GM12878 (cell line): ENCODE data around the gene LRIG2. TPM values are rescaled to one million over a fixed set of nuclear protein-coding genes. Genes with fewer than 3 reads are reported as not detected.

Experiments
- ATAC-seq: fragments of 200-7000 bp; cut with Tn5 transposase; 3 replicates; pipeline ENCODE4 v1.9.1; 2020; ENCODE audit warnings: mild to moderate bottlenecking, moderate library complexity
- BruUV-seq: library from RNA; stranded (reverse); fragments of 400-500 nt; replicated peaks from 2 replicates; lab custom pipeline; 2021; lab: Mats Ljungman, UMichigan
- CTCF ChIA-PET: fragments of 300-600 bp; sonication (Branson Sonifier 250); formaldehyde crosslinking; extraction: SDS; loops from one replicate; lab custom pipeline; 2021; ENCODE audit warnings: inconsistent platforms; lab: Yijun Ruan, JAX
- POLR2A ChIA-PET: fragments of 350-600 bp; formaldehyde crosslinking; extraction: SDS; loops from one replicate; lab custom pipeline; 2021; ENCODE audit warnings: inconsistent platforms; lab: Charles Lee
- RAD21 ChIA-PET: fragments of 300-600 bp; sonication (Branson Sonifier 250); formaldehyde crosslinking; loops from one replicate; lab custom pipeline; 2023; ENCODE audit warnings: antibody characterized with exemption; ENCODE audit not compliant: unreplicated experiment; lab: Charles Lee
- SMC1A ChIA-PET: fragments of 300-600 bp; sonication (Branson Sonifier 250); formaldehyde crosslinking; loops from one replicate; lab custom pipeline; 2023; ENCODE audit not compliant: unreplicated experiment, uncharacterized antibody; lab: Charles Lee
- DNase-seq: peaks from one replicate; pipeline ENCODE4 v3.0.0-alpha.2; 2011; ENCODE audit warnings: low read depth, low spot score
- FAIRE-seq: peaks from 3 replicates; lab custom pipeline; 2011; peaks lifted over from hg19 to GRCh38; lab: Jason Lieb, UNC
- H2AFZ ChIP-seq: 2 replicates; pipeline ENCODE4 v1.6.0; 2011; ENCODE audit warnings: low read depth, low read length, control low read depth; ENCODE audit not compliant: control insufficient read depth
- H3K27ac ChIP-seq: 2 replicates; pipeline ENCODE4 v1.5.1; 2011; ENCODE audit warnings: control low read depth; ENCODE audit not compliant: control insufficient read depth, insufficient read depth
- H3K27me3 ChIP-seq, 2 experiments: replicated peaks in 1 of 2; 2 replicates each; pipeline versions ENCODE4 v1.6.0 to v1.6.1; 2011; ENCODE audit warnings: low read length in 1 of 2; ENCODE audit not compliant: control insufficient read depth in 2 of 2, insufficient read depth in 2 of 2
- H3K36me3 ChIP-seq, 2 experiments: 2 replicates each; pipeline ENCODE4 v1.5.1; 2011; ENCODE audit warnings: low read length in 1 of 2; ENCODE audit not compliant: control insufficient read depth in 2 of 2, insufficient read depth in 2 of 2
- H3K4me1 ChIP-seq: 2 replicates; pipeline ENCODE4 v1.6.1; 2011; ENCODE audit warnings: mild to moderate bottlenecking, low read length, moderate library complexity, mixed read lengths; ENCODE audit not compliant: control insufficient read depth, insufficient read depth
- H3K4me2 ChIP-seq: 2 replicates; pipeline ENCODE4 v1.6.0; 2011; ENCODE audit warnings: control low read depth; ENCODE audit not compliant: control insufficient read depth, insufficient read depth
- H3K4me3 ChIP-seq: fragments of 200-600 bp; sonication (generic); 2 replicates; pipeline ENCODE4 v1.5.1; 2016
- H3K79me2 ChIP-seq: 2 replicates; pipeline ENCODE4 v1.6.0; 2011; ENCODE audit warnings: low read length; ENCODE audit not compliant: control insufficient read depth, insufficient read depth
- H3K9ac ChIP-seq: 2 replicates; pipeline ENCODE4 v1.8.0; 2011; ENCODE audit warnings: low read length, control low read depth, mixed read lengths; ENCODE audit not compliant: control insufficient read depth, insufficient read depth
- H3K9me3 ChIP-seq: replicated peaks from 3 replicates; pipeline ENCODE4 v1.5.1; 2011; ENCODE audit warnings: mild to moderate bottlenecking, low read length; ENCODE audit not compliant: control insufficient read depth, insufficient read depth
- H4K20me1 ChIP-seq: 2 replicates; pipeline ENCODE4 v1.6.0; 2011; ENCODE audit not compliant: control insufficient read depth, insufficient read depth
- FOXK2 ChIP-seq: fragments of 450-650 bp; IDR thresholded peaks from 2 replicates; pipeline ENCODE4 v1.6.1; 2017; ENCODE audit warnings: mild to moderate bottlenecking, moderate library complexity
- GABPA ChIP-seq: IDR thresholded peaks from 2 replicates; pipeline ENCODE4 v1.6.1; 2014; ENCODE audit warnings: antibody characterized with exemption, low read depth, mild to moderate bottlenecking, inconsistent platforms
- HCFC1 ChIP-seq: fragments of 150-350 bp; IDR thresholded peaks from 2 replicates; pipeline ENCODE4 v1.6.1; 2014; ENCODE audit warnings: low read length
- HSF1 ChIP-seq: fragments of 150-350 bp; IDR thresholded peaks from 2 replicates; pipeline ENCODE4 v1.6.1; 2014; ENCODE audit warnings: mild to moderate bottlenecking, low read depth, low read length
- MTA2 ChIP-seq: fragments of 450-650 bp; IDR thresholded peaks from 2 replicates; pipeline ENCODE4 v1.6.1; 2016; ENCODE audit warnings: low read depth, mild to moderate bottlenecking, moderate library complexity
- MXI1 ChIP-seq: fragments of 150-350 bp; IDR thresholded peaks from 2 replicates; pipeline ENCODE4 v1.6.1; 2011; ENCODE audit warnings: low read depth, mild to moderate bottlenecking, inconsistent platforms, low read length, improper control_type of control experiment
- NFYA ChIP-seq: IDR thresholded peaks from 2 replicates; pipeline ENCODE4 v1.6.1; 2011; ENCODE audit warnings: low read depth, mild to moderate bottlenecking, low read length, improper control_type of control experiment, borderline replicate concordance
- RELA ChIP-seq: fragments of 450-650 bp; IDR thresholded peaks from 2 replicates; pipeline ENCODE4 v1.8.0; 2014; ENCODE audit warnings: borderline replicate concordance; ENCODE audit not compliant: partially characterized antibody
- SMARCA5 ChIP-seq: fragments of 450-650 bp; IDR thresholded peaks from 2 replicates; pipeline ENCODE4 v1.6.1; 2017; ENCODE audit warnings: mild to moderate bottlenecking
- SUZ12 ChIP-seq: fragments of 200-600 bp; sonication (generic); IDR thresholded peaks from one replicate; pipeline ENCODE4 v1.6.1; 2018; ENCODE audit warnings: antibody characterized with exemption, mild to moderate bottlenecking; ENCODE audit not compliant: unreplicated experiment
- USF2 ChIP-seq: IDR thresholded peaks from 2 replicates; pipeline ENCODE4 v1.6.1; 2011; ENCODE audit warnings: low read depth, low read length, improper control_type of control experiment, borderline replicate concordance
- ZNF24 ChIP-seq: fragments of 450-650 bp; IDR thresholded peaks from 2 replicates; pipeline ENCODE4 v1.6.1; 2017; ENCODE audit warnings: antibody characterized with exemption, mild to moderate bottlenecking
- WGBS: methylation state at CpG from one replicate; pipeline ENCODE4 v1.1.6; 2016; ENCODE audit warnings: low lambda C conversion rate; ENCODE audit not compliant: insufficient replicate concordance, insufficient coverage; ENCODE audit errors: missing lambda C conversion rate; 5-methylcytosine and 5-hydroxymethylcytosine counted together
- in situ Hi-C: fragments of 300-500 bp; cut with MboI; formaldehyde crosslinking; loops from 9 replicates; pipeline ENCODE4 v1.14.3; 2018; ENCODE audit warnings: mixed read lengths
- intact Hi-C: fragments of 100-400 bp; cut with micrococcal nuclease; formaldehyde crosslinking; loops from one replicate; pipeline ENCODE4 v1.14.2; 2022; ENCODE audit not compliant: unreplicated experiment
- polyA plus RNA-seq, 11 experiments: library from polyadenylated mRNA; depleted of rRNA in 4 of 11; unstranded in 6 of 11; stranded (reverse) in 5 of 11; fragments of >200 nt; fragmentation: Nextera tagmentation in 4 of 11; fragmentation: Illumina TruSeq in 1 of 11; extraction: Ambion mirVana in 4 of 11; extraction: Trizol in 1 of 11; gene quantifications; 1 replicate in 1 of 11; 2 replicates in 10 of 11; pipeline versions ENCODE4 v1.2.1 to v1.2.3, GENCODE V29; 2011 to 2016; ENCODE audit warnings: inconsistent platforms in 2 of 11, missing spikeins in 2 of 11, low read depth in 1 of 11
- total RNA-seq, 4 experiments: library from RNA; depleted of rRNA in 3 of 4; stranded (reverse); fragments of >200 nt in 3 of 4; fragmentation: Illumina TruSeq in 1 of 4; extraction: Trizol in 1 of 4; gene quantifications; 2 replicates each; pipeline versions ENCODE4 v1.2.1 to v1.2.3, GENCODE V29; 2013 to 2021

LRIG2 gene
- total and polyA plus RNA-seq, 10 of the 15 experiments (the other 5 are each of a cell fraction or from before 2014, with no cell fraction given), result 0.77 to 11.8 (median 5.1) TPM

GRCh38 chr1:113133759-113134158, 60.8 kb downstream of the LRIG2 start:
- 17% methylated on average over 2 of the region's 2 CpGs for WGBS
- no peak overlapping the region for H3K9ac ChIP-seq
- no peak overlapping the region for H3K4me3 ChIP-seq
- intact Hi-C loops (loop anchor here (10.0 kb wide), 1 partner anchor 59 kb away; the partner anchor contains the start of gene LRIG2), in situ Hi-C loops (no loop called here)
- no peak overlapping the region for H2AFZ ChIP-seq
- peaks cover 9% of the 10 kb centered on the region for H3K4me1 ChIP-seq
- ChIA-PET POLR2A (no interaction called here), SMC1A (interaction anchor here (0.8 to 1.0 kb wide), 2 partner anchors 56 to 417 kb away, joined by 3 read pairs; no protein-coding TSS in a partner anchor), RAD21 (no interaction called here), CTCF (interaction anchor here (3.1 kb wide), 1 partner anchor 61 kb away, joined by 13 read pairs; the partner anchor contains the start of gene LRIG2)
- H3K27me3 ChIP-seq, result no peaks in the 10 kb centered on the region
- H3K4me2 ChIP-seq, result no peak overlapping the region
- H3K27ac ChIP-seq, result no peak overlapping the region
- no peak for FAIRE-seq
- no peak for DNase-seq
- no peak for TF ChIP-seq MTA2
- TF ChIP-seq RELA, result no peak
- no peak for TF ChIP-seq USF2
- TF ChIP-seq SUZ12, result no peak
- TF ChIP-seq SMARCA5, result no peak
- no peak for TF ChIP-seq NFYA
- TF ChIP-seq HSF1, result no peak
- TF ChIP-seq ZNF24, result no peak
- TF ChIP-seq GABPA, result no peak
- no peak for TF ChIP-seq HCFC1
- no peak for TF ChIP-seq MXI1
- TF ChIP-seq FOXK2, result no peak
- no peaks in the 10 kb centered on the region for H3K9me3 ChIP-seq
- no peaks in the 10 kb centered on the region for H3K36me3 ChIP-seq
- no peaks in the 10 kb centered on the region for H3K79me2 ChIP-seq
- BruUV-seq, result no TSS peak
- no peak for ATAC-seq
- no peaks in the 10 kb centered on the region for H4K20me1 ChIP-seq
